ENCODE data around the gene ARHGAP40. TPM values are rescaled to one million over a fixed set of nuclear protein-coding genes. Genes with fewer than 3 reads are reported as not detected.

The ARHGAP40 gene
- total RNA-seq, 2 experiments from 2014 or later: not detected

DNA sequence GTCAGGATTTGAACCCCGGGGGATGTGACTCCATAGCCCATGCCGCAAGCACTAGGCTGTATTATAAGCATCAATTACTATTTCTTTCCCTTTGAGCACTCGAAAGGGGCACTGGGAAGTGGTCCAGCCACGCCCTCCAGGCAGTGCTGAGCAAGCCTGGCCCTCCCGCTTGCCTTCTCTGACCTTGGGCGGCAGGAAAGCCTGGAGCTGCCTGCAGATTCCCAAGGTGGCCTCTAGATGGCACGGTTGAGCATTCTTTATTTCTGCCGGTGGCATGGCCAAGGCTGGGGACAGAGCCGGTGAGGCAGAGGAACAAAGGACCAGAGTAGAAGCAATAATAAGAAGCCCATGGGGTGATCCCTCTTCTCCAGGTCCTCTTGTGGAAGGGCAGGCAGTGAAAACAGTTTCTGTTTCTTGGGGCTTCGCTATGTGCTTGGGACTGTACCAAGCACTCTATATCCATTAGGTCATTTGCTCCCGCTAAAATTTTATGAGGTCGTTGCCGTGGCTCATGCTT, 32.0 kb downstream of the ARHGAP40 start:
- H3K4me1 Mint-ChIP-seq: peaks cover 3% of the 10 kb centered on the region
- peak; percentile 68 for DNase-seq
- H3K4me3 Mint-ChIP-seq: no peak overlapping the region
- CTCF ChIA-PET: interaction anchor here (0.6 to 3.0 kb wide), 14 partner anchors 9 to 259 kb away, joined by 3 to 15 read pairs (median 4); partner anchors contain the start of gene ACTR5
- no peaks in the 10 kb centered on the region for H3K36me3 Mint-ChIP-seq
- peak; percentile 89 for ATAC-seq
- H3K9me3 Mint-ChIP-seq (ENCODE audit: low read depth): no peaks in the 10 kb centered on the region
- H3K27me3 Mint-ChIP-seq: peaks cover 13% of the 10 kb centered on the region
- no peak overlapping the region for H3K27ac Mint-ChIP-seq

DNA sequence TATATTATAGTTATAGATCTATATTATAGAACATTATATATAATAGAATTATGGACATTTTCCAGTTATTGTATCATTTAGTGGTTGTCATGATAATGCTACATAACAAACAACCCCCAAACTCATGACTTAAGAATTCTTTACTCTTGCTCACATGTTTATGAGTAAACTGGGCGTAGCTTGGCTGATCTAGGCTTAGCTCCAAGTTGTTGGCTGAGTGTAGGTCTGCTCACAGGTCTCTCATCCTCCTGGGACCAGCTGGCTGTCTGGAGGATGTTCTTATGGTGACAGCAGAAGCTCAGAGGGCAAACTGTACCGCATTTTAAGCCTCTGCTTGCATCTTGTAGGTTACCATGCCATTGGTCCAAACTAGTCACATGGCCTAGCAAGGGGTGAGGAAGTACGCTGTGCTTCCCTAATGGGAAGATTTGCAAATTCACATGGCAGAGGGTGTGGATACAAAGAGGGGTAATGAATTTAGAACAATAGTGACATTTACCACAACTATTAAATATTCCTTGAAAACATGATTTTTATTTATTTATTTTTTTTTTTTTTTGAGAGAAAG, 34.2 kb downstream of the ARHGAP40 start:
- Mint-ChIP-seq H3K27ac (no peak overlapping the region), H3K36me3 (no peaks in the 10 kb centered on the region), H3K4me1 (peaks cover under 1% of the 10 kb centered on the region), H3K27me3 (peaks cover 18% of the 10 kb centered on the region), H3K4me3 (no peak overlapping the region), H3K9me3 (ENCODE audit: low read depth) (no peaks in the 10 kb centered on the region)
- DNase-seq: no peak
- no peak for ATAC-seq
- CTCF ChIA-PET: interaction anchor here (0.8 to 2.1 kb wide), 3 partner anchors 9 to 119 kb away, joined by 3 to 8 read pairs (median 3); no protein-coding TSS in a partner anchor

DNA sequence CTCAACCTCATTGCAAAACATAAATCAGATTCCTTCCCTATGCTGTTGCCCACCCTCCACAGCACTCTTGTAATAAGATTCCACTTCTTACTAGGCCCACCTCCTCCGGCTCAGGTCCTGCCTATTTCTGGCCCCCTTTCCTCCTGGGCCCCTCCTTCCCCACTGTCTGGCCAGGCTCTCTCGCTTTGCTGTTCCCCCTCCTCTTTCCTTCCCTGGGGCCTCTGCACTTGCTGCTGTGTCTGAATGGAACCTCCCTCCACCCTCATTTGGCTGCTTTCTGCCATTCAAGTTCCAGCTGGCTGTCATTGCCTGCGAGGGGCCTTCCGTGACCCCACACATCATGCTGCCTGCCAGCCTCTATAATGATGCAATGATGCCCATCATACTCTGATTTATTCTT, 38.9 kb downstream of the ARHGAP40 start:
- DNase-seq: no peak
- Mint-ChIP-seq H3K4me3 (no peak overlapping the region), H3K4me1 (no peaks in the 10 kb centered on the region), H3K27ac (no peak overlapping the region), H3K27me3 (peaks cover 34% of the 10 kb centered on the region), H3K36me3 (no peaks in the 10 kb centered on the region), H3K9me3 (ENCODE audit: low read depth) (no peaks in the 10 kb centered on the region)
- ATAC-seq: no peak
- CTCF ChIA-PET: interaction anchor here (1.1 kb wide), 1 partner anchor 18 kb away, joined by 3 read pairs; no protein-coding TSS in a partner anchor

DNA sequence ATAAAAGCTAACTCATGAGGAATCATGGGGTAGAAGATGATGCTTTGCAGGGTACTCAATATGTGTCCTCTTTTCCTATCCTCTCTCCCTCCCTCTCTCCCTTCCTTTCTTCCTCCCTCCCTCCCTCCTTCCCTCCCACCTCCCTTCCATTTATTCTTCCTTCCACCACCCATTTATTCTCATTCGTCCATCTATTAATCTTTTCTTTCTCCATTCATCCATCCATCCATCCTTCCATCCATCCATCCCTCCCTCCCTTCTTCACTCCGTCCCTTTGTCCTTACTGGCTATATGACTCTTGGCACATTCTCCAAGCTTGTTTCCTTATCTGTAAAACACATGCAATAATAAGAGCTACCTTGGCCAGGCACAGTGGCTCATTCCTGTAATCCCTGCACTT, 40.9 kb downstream of the ARHGAP40 start:
- Mint-ChIP-seq H3K27ac (no peak overlapping the region), H3K36me3 (no peaks in the 10 kb centered on the region), H3K4me1 (peaks cover 9% of the 10 kb centered on the region), H3K9me3 (ENCODE audit: low read depth) (no peaks in the 10 kb centered on the region), H3K27me3 (peaks cover 41% of the 10 kb centered on the region), H3K4me3 (no peak overlapping the region)
- ATAC-seq (no peak), DNase-seq (no peak)
- CTCF ChIA-PET: interaction anchor here (1.2 to 1.9 kb wide), 2 partner anchors 8 to 407 kb away, joined by 3 to 7 read pairs; no protein-coding TSS in a partner anchor

DNA sequence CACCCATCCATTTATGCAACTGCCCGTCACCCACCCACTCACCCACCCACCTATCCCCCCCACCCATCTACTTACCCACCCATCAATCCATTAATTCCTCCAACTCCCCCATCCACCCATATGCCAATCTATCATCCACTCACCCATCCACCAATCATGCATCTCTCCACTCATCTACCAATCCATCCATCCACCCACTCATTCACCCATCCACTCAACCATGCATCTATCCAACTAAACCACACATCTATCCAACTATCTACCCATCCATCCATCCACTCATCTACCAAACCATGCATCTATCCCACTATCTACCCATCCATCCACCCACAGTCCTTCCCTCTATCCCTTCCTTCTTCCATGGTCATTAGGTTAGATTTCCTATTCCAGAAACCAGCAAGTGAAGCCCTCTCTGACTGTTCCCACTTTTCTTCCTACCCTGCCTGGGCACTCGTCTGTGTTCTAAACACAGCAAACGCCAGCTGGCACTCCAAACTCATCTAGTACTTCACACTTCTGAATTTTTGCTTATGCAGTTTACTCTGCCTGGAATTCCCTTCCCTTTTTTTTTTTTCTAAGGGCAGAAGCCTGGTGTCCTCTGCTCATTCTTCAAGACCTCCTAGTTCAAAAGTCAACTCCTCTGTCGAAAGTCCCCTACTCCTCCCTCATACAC, 43.1 kb downstream of the ARHGAP40 start:
- DNase-seq (no peak), ATAC-seq (no peak)
- no peak overlapping the region for H3K4me3 Mint-ChIP-seq
- CTCF ChIA-PET: interaction anchor here (0.9 to 7.2 kb wide), 9 partner anchors 8 to 405 kb away, joined by 3 to 54 read pairs (median 6); partner anchors contain the start of gene ACTR5
- H3K9me3 Mint-ChIP-seq (ENCODE audit: low read depth): no peaks in the 10 kb centered on the region
- H3K4me1 Mint-ChIP-seq: peaks cover 9% of the 10 kb centered on the region
- H3K36me3 Mint-ChIP-seq: no peaks in the 10 kb centered on the region
- no peak overlapping the region for H3K27ac Mint-ChIP-seq
- H3K27me3 Mint-ChIP-seq: peaks cover 41% of the 10 kb centered on the region

DNA sequence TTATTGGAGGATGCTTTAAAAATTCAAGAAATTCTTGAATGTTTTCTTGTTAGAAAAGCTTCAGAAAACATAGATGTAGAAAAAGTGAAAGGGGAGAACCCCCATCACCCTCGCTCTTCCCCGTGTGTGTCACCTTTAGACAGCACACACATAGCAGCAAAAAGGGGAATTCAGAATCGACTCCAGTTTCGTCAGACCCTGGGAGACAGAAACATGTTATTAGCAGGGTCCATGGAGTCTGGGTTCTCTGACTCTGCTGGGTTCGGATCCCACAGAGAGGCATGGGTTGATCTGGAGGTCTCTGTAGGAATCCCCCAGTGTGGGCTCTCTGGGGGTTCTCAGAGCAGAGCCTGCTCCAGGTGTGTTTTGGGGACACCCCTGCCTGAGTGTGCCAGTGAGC, 43.7 kb downstream of the ARHGAP40 start:
- DNase-seq (no peak), ATAC-seq (no peak)
- H3K4me3 Mint-ChIP-seq: no peak overlapping the region
- no peak overlapping the region for H3K27ac Mint-ChIP-seq
- no peaks in the 10 kb centered on the region for H3K36me3 Mint-ChIP-seq
- peaks cover 42% of the 10 kb centered on the region for H3K27me3 Mint-ChIP-seq
- CTCF ChIA-PET: interaction anchor here (0.7 to 7.2 kb wide), 10 partner anchors 9 to 404 kb away, joined by 3 to 54 read pairs (median 5); partner anchors contain the start of gene ACTR5
- H3K9me3 Mint-ChIP-seq (ENCODE audit: low read depth): no peaks in the 10 kb centered on the region
- peaks cover 9% of the 10 kb centered on the region for H3K4me1 Mint-ChIP-seq

DNA sequence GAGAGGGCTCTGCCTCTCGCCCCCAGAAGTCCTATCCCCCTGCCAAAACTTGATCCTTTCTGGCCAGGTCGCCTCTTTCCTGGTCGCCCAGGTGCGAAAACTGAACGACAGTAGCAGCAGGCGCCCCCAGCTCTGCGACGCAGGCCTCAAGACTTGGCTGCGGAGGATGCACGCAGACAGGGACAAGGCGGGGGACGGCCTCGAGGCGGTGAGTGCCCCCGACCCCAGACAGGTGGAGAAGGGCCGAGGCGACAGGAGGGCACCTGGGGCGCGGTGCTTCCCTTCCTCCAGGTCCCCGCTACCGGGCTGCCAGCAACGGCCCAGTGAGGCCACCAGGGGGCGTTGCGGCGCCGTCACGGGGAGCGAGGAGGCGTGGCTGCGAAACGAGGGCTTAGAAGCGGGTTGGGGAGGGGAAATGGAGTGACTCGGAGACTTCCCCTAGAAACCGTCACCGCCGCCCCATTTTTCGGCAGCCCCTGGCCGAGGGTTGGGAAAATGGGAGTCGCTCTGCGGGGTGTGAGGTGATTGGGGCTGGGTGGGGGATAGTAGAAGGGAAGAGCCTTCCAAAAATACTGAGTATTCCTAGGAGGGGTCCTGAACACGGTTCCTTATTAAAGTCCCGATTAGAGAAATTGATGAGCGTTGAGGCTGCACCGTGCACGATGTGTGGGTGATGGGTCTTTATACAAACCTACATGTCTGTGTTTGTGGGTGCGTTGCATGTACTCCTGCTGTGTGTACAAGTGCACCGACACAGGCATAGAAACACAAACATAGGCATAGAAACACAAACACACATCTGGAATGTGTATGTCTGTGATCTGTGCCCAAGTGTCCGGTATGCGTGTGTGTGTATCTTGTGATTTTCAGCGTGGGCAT, 44.6 kb downstream of the ARHGAP40 start:
- peak overlapping the region; percentile 17 for H3K27ac Mint-ChIP-seq
- H3K4me3 Mint-ChIP-seq: peak overlapping the region; percentile 61
- H3K36me3 Mint-ChIP-seq: no peaks in the 10 kb centered on the region
- H3K27me3 Mint-ChIP-seq: peaks cover 37% of the 10 kb centered on the region
- ATAC-seq (peak; percentile 98), DNase-seq (peak; percentile 90)
- peaks cover 9% of the 10 kb centered on the region for H3K4me1 Mint-ChIP-seq
- CTCF ChIA-PET: interaction anchor here (0.7 to 7.2 kb wide), 12 partner anchors 9 to 403 kb away, joined by 3 to 54 read pairs (median 6); partner anchors contain the start of gene ACTR5
- H3K9me3 Mint-ChIP-seq (ENCODE audit: low read depth): no peaks in the 10 kb centered on the region

DNA sequence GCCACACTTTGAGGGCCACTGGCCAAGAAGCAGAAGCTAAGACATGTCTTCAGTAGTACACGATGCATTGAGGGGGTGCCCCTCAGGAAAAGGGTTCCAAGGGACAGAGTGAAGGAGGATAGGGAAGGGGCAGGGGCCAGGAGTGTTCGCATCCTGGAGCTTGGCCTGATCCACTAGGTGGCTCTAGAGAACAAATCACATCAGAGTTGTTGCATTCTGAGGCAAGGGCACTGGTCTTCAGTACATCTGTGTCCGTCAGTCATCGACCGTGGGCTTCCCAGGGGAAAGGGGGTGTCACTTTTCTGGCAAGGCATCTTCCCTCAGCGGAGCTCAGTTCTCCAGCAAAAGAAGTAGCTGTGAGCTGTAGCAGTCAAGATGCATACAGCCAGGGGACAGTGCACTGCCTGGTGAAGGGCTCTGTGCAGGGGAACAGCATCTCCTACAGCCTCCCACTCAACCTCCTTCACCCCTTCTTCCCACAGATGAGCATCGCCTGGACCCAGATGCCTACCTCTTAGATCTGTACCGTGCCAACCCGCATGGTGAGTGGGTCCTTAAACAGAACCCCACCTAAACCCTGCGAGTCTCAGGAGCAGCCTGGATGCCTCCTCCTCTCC, 47.8 kb downstream of the ARHGAP40 start:
- Mint-ChIP-seq H3K27ac (no peak overlapping the region), H3K4me1 (peaks cover 9% of the 10 kb centered on the region), H3K36me3 (peaks cover 2% of the 10 kb centered on the region), H3K4me3 (no peak overlapping the region), H3K9me3 (ENCODE audit: low read depth) (peaks cover 5% of the 10 kb centered on the region), H3K27me3 (peaks cover 36% of the 10 kb centered on the region)
- no peak for DNase-seq
- CTCF ChIA-PET: interaction anchor here (0.9 to 7.2 kb wide), 11 partner anchors 11 to 400 kb away, joined by 3 to 54 read pairs (median 4); no protein-coding TSS in a partner anchor
- ATAC-seq: no peak

DNA sequence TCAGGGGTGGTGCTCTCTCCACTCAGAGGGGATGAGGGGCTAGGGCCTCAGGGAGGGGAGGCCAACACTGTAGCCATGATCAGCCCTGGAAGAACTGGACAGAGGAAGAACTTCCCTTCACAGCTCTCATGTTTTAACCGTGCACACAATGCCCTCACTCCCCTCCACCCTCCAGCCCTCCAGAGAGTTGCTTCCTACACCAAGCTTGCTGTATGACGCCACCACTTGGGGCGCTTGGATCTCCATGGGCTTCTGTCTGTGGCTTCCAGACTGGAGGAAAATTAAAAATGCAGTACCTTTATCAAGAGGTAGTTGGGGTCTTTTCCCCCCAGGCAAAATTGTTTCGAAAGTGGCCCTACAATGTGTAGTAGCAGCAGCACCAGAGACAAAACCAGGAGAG, 48.4 kb downstream of the ARHGAP40 start:
- ATAC-seq (no peak), DNase-seq (no peak)
- CTCF ChIA-PET: interaction anchor here (0.9 to 7.2 kb wide), 6 partner anchors 10 to 399 kb away, joined by 3 to 54 read pairs (median 4); no protein-coding TSS in a partner anchor
- Mint-ChIP-seq H3K27ac (no peak overlapping the region), H3K4me1 (peaks cover 9% of the 10 kb centered on the region), H3K9me3 (ENCODE audit: low read depth) (peaks cover 5% of the 10 kb centered on the region), H3K4me3 (no peak overlapping the region), H3K36me3 (peaks cover 2% of the 10 kb centered on the region), H3K27me3 (peaks cover 30% of the 10 kb centered on the region)

DNA sequence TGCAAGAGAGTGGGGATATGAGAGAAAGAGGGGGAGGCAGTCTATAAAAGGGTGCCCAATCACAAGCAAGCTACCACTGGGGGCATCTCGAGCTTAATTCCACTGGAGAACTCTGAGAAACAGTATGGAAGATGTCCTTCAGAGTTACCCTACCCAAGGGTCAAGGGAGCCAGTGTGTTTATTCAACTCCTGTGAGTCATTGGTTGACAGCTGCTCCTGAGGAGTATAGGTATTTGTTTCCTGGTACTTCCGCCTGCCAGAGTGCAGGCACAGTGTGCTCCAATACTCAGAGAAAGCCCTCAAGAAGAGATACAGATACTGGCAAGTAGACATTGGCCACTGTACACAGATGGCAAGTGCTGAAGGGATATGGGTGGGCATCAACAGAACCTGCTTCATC, 49.5 kb downstream of the ARHGAP40 start:
- ATAC-seq: no peak
- CTCF ChIA-PET: interaction anchor here (1.6 kb wide), 1 partner anchor 97 kb away, joined by 4 read pairs; the partner anchor contains the start of gene ACTR5

DNA sequence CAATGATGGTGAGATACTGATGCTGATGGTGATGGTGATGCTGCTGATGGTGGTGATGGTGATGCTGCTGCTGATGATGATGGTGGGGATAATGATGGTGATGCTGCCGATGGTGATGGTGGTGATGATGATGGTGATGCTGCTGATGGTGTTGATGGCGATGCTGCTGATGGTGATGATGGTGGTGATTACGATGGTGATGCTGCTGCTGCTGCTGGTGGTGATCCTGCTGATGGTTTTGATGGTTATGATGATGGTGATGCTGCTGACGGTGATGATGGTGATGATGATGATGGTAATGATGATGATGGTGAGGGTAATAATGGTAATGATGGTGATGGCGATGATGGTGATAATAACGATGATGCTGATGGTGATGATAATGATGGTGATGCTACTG, 50.0 kb downstream of the ARHGAP40 start:
- peaks cover 5% of the 10 kb centered on the region for H3K9me3 Mint-ChIP-seq (ENCODE audit: low read depth)
- DNase-seq (no peak), ATAC-seq (no peak)
- CTCF ChIA-PET: interaction anchor here (1.6 kb wide), 1 partner anchor 96 kb away, joined by 4 read pairs; the partner anchor contains the start of gene ACTR5
- peaks cover 2% of the 10 kb centered on the region for H3K4me1 Mint-ChIP-seq
- peaks cover 18% of the 10 kb centered on the region for H3K27me3 Mint-ChIP-seq
- no peak overlapping the region for H3K27ac Mint-ChIP-seq
- peaks cover 2% of the 10 kb centered on the region for H3K36me3 Mint-ChIP-seq
- no peak overlapping the region for H3K4me3 Mint-ChIP-seq

More for the DNA sequence above, 49.5 kb downstream of the ARHGAP40 start:
- Mint-ChIP-seq H3K36me3 (peaks cover 2% of the 10 kb centered on the region), H3K4me1 (peaks cover 5% of the 10 kb centered on the region), H3K27ac (no peak overlapping the region), H3K27me3 (peaks cover 22% of the 10 kb centered on the region), H3K9me3 (ENCODE audit: low read depth) (peaks cover 5% of the 10 kb centered on the region), H3K4me3 (no peak overlapping the region)
- DNase-seq: no peak

DNA sequence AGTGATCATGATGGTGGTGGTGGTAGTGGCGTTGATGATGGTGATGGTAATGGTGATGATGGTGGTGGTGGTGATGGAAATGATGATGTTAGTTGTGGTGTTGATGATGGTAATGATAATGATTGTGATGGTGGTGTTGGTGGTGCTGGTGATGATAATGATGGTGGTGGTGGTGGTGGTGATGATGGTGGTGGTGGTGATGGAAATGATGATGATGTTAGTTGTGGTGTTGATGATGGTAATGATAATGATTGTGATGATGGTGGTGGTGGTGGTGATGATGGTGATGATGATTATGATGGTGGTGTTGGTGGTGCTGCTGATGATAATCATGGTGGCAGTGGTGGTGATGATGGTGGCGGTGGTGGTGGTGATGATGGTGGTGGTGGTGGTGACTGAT, 51.4 kb downstream of the ARHGAP40 start:
- DNase-seq (no peak), ATAC-seq (no peak)
- Mint-ChIP-seq H3K27ac (no peak overlapping the region), H3K4me1 (no peaks in the 10 kb centered on the region), H3K9me3 (ENCODE audit: low read depth) (peaks cover 5% of the 10 kb centered on the region), H3K36me3 (peaks cover 2% of the 10 kb centered on the region), H3K27me3 (peaks cover 17% of the 10 kb centered on the region), H3K4me3 (no peak overlapping the region)
- CTCF ChIA-PET: no interaction called here
